ENCODE results near the gene ADAMTSL3.

DNA sequence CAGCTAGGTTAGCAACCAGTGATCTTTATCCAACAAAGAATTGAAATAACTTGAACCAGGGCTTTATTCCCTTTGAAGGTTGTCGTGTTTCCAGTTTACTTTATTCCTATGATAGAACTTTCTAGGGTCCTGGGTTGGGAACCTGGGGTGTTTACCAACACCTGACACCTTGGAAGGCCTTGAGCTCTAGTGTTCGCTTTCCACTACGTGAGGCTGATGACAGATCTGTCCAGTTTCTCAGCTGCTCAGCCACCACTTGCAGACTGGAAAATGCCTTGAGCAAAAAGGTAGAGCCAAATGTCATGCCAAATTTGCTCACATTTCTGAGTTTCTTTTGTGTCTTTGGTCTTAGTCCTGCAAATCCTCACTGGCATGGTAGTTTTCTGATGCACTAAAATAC is 227.2 kb downstream of the ADAMTSL3 start:
- TF ChIP-seq CTCF (IDR thresholded peaks at IDR 0.05; ENCODE audit: low read depth, low read length, missing input control) (no peak), YY1 (IDR thresholded peaks at IDR 0.05) (no peak), MAX (IDR thresholded peaks at IDR 0.05) (no peak), ZBTB33 (IDR thresholded peaks at IDR 0.05) (no peak), JUND (IDR thresholded peaks at IDR 0.05) (no peak), RAD21 (IDR thresholded peaks at IDR 0.05) (no peak), FOXA1 (IDR thresholded peaks at IDR 0.05) (no peak), GABPA (IDR thresholded peaks at IDR 0.05 in 1 of 2, conservative IDR thresholded peaks at IDR 0.05 in 1 of 2) (no peak), EGR1 (IDR thresholded peaks at IDR 0.05; ENCODE audit: low read depth in 2 of 2) (no peak)
- TF ChIP-seq, protein P1, sequence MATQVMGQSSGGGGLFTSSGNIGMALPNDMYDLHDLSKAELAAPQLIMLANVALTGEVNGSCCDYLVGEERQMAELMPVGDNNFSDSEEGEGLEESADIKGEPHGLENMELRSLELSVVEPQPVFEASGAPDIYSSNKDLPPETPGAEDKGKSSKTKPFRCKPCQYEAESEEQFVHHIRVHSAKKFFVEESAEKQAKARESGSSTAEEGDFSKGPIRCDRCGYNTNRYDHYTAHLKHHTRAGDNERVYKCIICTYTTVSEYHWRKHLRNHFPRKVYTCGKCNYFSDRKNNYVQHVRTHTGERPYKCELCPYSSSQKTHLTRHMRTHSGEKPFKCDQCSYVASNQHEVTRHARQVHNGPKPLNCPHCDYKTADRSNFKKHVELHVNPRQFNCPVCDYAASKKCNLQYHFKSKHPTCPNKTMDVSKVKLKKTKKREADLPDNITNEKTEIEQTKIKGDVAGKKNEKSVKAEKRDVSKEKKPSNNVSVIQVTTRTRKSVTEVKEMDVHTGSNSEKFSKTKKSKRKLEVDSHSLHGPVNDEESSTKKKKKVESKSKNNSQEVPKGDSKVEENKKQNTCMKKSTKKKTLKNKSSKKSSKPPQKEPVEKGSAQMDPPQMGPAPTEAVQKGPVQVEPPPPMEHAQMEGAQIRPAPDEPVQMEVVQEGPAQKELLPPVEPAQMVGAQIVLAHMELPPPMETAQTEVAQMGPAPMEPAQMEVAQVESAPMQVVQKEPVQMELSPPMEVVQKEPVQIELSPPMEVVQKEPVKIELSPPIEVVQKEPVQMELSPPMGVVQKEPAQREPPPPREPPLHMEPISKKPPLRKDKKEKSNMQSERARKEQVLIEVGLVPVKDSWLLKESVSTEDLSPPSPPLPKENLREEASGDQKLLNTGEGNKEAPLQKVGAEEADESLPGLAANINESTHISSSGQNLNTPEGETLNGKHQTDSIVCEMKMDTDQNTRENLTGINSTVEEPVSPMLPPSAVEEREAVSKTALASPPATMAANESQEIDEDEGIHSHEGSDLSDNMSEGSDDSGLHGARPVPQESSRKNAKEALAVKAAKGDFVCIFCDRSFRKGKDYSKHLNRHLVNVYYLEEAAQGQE (IDR thresholded peaks at IDR 0.05), result no peak
